ENCODE data around the gene PRTN3. TPM values are rescaled to one million over a fixed set of nuclear protein-coding genes. Genes with fewer than 3 reads are reported as not detected.

The PRTN3 gene
- total and polyA plus RNA-seq, 4 donors = 0.17 to 225 (median 1.7) TPM

GRCh38 chr19:892243-892893 is 51.6 kb downstream of the PRTN3 start:
- 5% methylated on average over 27 of the region's 27 CpGs for WGBS
- H3K4me3 ChIP-seq (ENCODE audit: low read depth in 1 of 3, low read length in 3 of 3) = peak overlapping the region; percentile 57 to 91 (median 74)
- H3K27me3 ChIP-seq (ENCODE audit: control insufficient read depth in 4 of 4, insufficient read depth in 4 of 4, low read length in 3 of 4) = no peaks in the 10 kb centered on the region
- peaks cover 0 to 22% (median 7%) of the 10 kb centered on the region in 4 donors for H3K36me3 ChIP-seq (ENCODE audit: control insufficient read depth in 4 of 4, insufficient read depth in 3 of 4, low read depth in 1 of 4, low read length in 3 of 4)
- peaks cover 0 to 7% (median 4%) of the 10 kb centered on the region in 4 donors for H3K4me1 ChIP-seq (ENCODE audit: control insufficient read depth in 4 of 4, insufficient read depth in 4 of 4, low read length in 3 of 4)
- H3K9ac ChIP-seq (ENCODE audit: low read depth in 1 of 2, low read length in 2 of 2) = peak overlapping the region; percentile 75 to 80
- H3K9me3 ChIP-seq (ENCODE audit: control insufficient read depth in 4 of 4, low read length in 3 of 4) = no peaks in the 10 kb centered on the region
- TF ChIP-seq REST (IDR thresholded peaks at IDR 0.05) (no peak), NR2F2 (IDR thresholded peaks at IDR 0.05) (no peak), RXRA (IDR thresholded peaks at IDR 0.05) (no peak), MAX (IDR thresholded peaks at IDR 0.05) (no peak), ZBTB33 (IDR thresholded peaks at IDR 0.05) (no peak)
- peak overlapping the region; percentile 83 to 93 for H3K27ac ChIP-seq (ENCODE audit: low read depth in 1 of 2, low read length in 2 of 2)
- no peak for DNase-seq (ENCODE audit: low spot score)

- peak in 1 of 2 donors; percentile 51 for TF ChIP-seq JUND (IDR thresholded peaks at IDR 0.05)
- peak; percentile 24 for TF ChIP-seq FOXA1 (IDR thresholded peaks at IDR 0.05)
- TF ChIP-seq RAD21 (IDR thresholded peaks at IDR 0.05) = no peak
- TF ChIP-seq CTCF (IDR thresholded peaks at IDR 0.05; ENCODE audit: low read depth, low read length, missing input control) = no peak
- peak in 1 of 2 donors; percentile 40 for TF ChIP-seq GABPA (IDR thresholded peaks at IDR 0.05 in 1 of 2, conservative IDR thresholded peaks at IDR 0.05 in 1 of 2)
- peak; percentile 96 for TF ChIP-seq YY1 (IDR thresholded peaks at IDR 0.05)
- TF ChIP-seq REST (IDR thresholded peaks at IDR 0.05) = no peak
- TF ChIP-seq ATF3 (IDR thresholded peaks at IDR 0.05) = peak; percentile 93
- TF ChIP-seq HNF4A (conservative IDR thresholded peaks at IDR 0.05) = peak; percentile 20 to 28
- TF ChIP-seq NR2F2 (IDR thresholded peaks at IDR 0.05) = peak; percentile 28
- no peak for TF ChIP-seq RXRA (IDR thresholded peaks at IDR 0.05)
- TF ChIP-seq SP1 (IDR thresholded peaks at IDR 0.05) = peak; percentile 67
- under 1% methylated on average over 68 of the region's 69 CpGs for WGBS
These were observed 52.3 kb downstream of the PRTN3 start, which contains the start of the genes MED16 and RNU6-9 for GRCh38 chr19:892894-893689. Gene MED16 (minus strand): TSS chr19:893187. CDS start chr19:891131, 2,056 bp downstream. Gene RNU6-9 (plus strand): TSS chr19:893484.

More at GRCh38 chr19:892894-893689, 52.3 kb downstream of the PRTN3 start, which contains the start of the genes MED16 and RNU6-9:
- Histone ChIP-seq H3K36me3 (ENCODE audit: control insufficient read depth in 4 of 4, insufficient read depth in 3 of 4, low read depth in 1 of 4, low read length in 3 of 4) (peaks cover 0 to 17% (median 7%) of the 10 kb centered on the region in 4 donors), H3K9ac (ENCODE audit: low read depth in 1 of 2, low read length in 2 of 2) (peak within 1 kb of the TSS; percentile 77 to 82), H3K4me3 (ENCODE audit: low read depth in 1 of 3, low read length in 3 of 3) (peak within 1 kb of the TSS; percentile 74 to 91 (median 84)), H3K27me3 (ENCODE audit: control insufficient read depth in 4 of 4, insufficient read depth in 4 of 4, low read length in 3 of 4) (no peaks in the 10 kb centered on the region), H3K4me1 (ENCODE audit: control insufficient read depth in 4 of 4, insufficient read depth in 4 of 4, low read length in 3 of 4) (peaks cover 0 to 7% (median 4%) of the 10 kb centered on the region in 4 donors), H3K27ac (ENCODE audit: low read depth in 1 of 2, low read length in 2 of 2) (peak within 1 kb of the TSS; percentile 83 to 93), H3K9me3 (ENCODE audit: control insufficient read depth in 4 of 4, low read length in 3 of 4) (no peaks in the 10 kb centered on the region)
- DNase-seq (ENCODE audit: low spot score) = peak; percentile 88

Measured in liver (tissue), 9 donors.